ENCODE data around the gene SBF1.
"Not testable (repeated sequence)": the region's sequence is repeated elsewhere in the genome, so short reads cannot be mapped to it uniquely, and the experiment has no call there.

Gene SBF1

GRCh38 chr22:50474710-50475651 is at the start of gene SBF1:
Gene SBF1, minus strand, starts transcription at chr22:50475035. Its CDS starts 195 bp downstream, at chr22:50474840.
- peak; percentile 68 for DNase-seq

- DNase-seq, result no peak
These were observed 49.2 kb upstream of the SBF1 start for GRCh38 chr22:50523806-50524675.

GRCh38 chr22:50523458-50523805 is 48.6 kb upstream of the SBF1 start:
- no peak for DNase-seq

GRCh38 chr22:50522806-50523438 is 48.1 kb upstream of the SBF1 start:
- no peak for DNase-seq

GRCh38 chr22:50522208-50522805 is 47.5 kb upstream of the SBF1 start:
- DNase-seq, result no peak

- no peak for DNase-seq
These were observed 46.9 kb upstream of the SBF1 start for GRCh38 chr22:50521710-50522109.

- DNase-seq, result no peak
These were observed 46.1 kb upstream of the SBF1 start for GRCh38 chr22:50520826-50521453.

GRCh38 chr22:50520184-50520583 is 45.3 kb upstream of the SBF1 start:
- DNase-seq, result not testable (repeated sequence)

GRCh38 chr22:50519151-50519550 is 44.3 kb upstream of the SBF1 start:
- no peak for DNase-seq

GRCh38 chr22:50518606-50519005 is 43.8 kb upstream of the SBF1 start:
- DNase-seq, result no peak

- no peak for DNase-seq
These were observed 42.8 kb upstream of the SBF1 start for GRCh38 chr22:50517495-50518260.

- no peak for DNase-seq
These were observed 42.1 kb upstream of the SBF1 start for GRCh38 chr22:50516891-50517290.

- no peak for DNase-seq
These were observed 41.2 kb upstream of the SBF1 start for GRCh38 chr22:50516068-50516467.

- no peak for DNase-seq
These were observed 38.3 kb upstream of the SBF1 start for GRCh38 chr22:50513175-50513574.

- DNase-seq, result no peak
These were observed 34.1 kb upstream of the SBF1 start for GRCh38 chr22:50508897-50509296.

- peak; percentile 95 for DNase-seq
These were observed 33.4 kb upstream of the SBF1 start, which contains the start of gene NCAPH2 for GRCh38 chr22:50507991-50508884. Gene NCAPH2, plus strand, starts transcription at chr22:50508224. Its CDS starts 114 bp downstream, at chr22:50508338.

- DNase-seq, result peak; percentile 43
These were observed 32.7 kb upstream of the SBF1 start, which contains the start of gene LMF2 for GRCh38 chr22:50507421-50507990. Gene LMF2, minus strand, starts transcription at chr22:50507702. Its CDS starts 27 bp downstream, at chr22:50507675.

- DNase-seq, result no peak
These were observed 32.0 kb upstream of the SBF1 start for GRCh38 chr22:50506611-50507420.

Measured in DMS153 (cell line).